Thoracic aorta (tissue), 2 donors: ENCODE results near the gene FGF9. TPM values are rescaled to one million over a fixed set of nuclear protein-coding genes. Genes with fewer than 3 reads are reported as not detected.

ENCODE experiments used
- ATAC-seq: fragments of 150-250 bp; one replicate; pipeline ENCODE4 v1.8.0; 2017; ENCODE audit warnings: low read depth; ENCODE audit not compliant: insufficient number of reproducible peaks, low FRiP score
- DNase-seq: peaks from one replicate; pipeline ENCODE4 v3.0.0-alpha.2; 2020; ENCODE audit warnings: low spot score
- H3K27ac ChIP-seq, 2 donors: fragments of 200-600 bp; sonication (generic); 1 replicate in 1 of 2; 2 replicates in 1 of 2; pipeline ENCODE4 v1.5.1; 2016; ENCODE audit warnings: mild to moderate bottlenecking in 2 of 2, moderate library complexity in 2 of 2
- H3K27me3 ChIP-seq: fragments of 200-600 bp; sonication (generic); replicated peaks from 2 replicates; pipeline ENCODE4 v1.6.0; 2016; ENCODE audit warnings: mild to moderate bottlenecking; ENCODE audit not compliant: insufficient read depth
- H3K36me3 ChIP-seq: fragments of 200-600 bp; sonication (generic); one replicate; pipeline ENCODE4 v1.5.1; 2016
- H3K4me1 ChIP-seq, 2 donors: fragments of 200-600 bp; sonication (generic); 1 replicate in 1 of 2; 2 replicates in 1 of 2; pipeline versions ENCODE4 v1.5.1 to v1.6.0; 2016; ENCODE audit warnings: low read depth in 2 of 2, mild to moderate bottlenecking in 1 of 2; ENCODE audit not compliant: control insufficient read depth in 1 of 2
- H3K4me3 ChIP-seq: fragments of 200-600 bp; sonication (generic); 2 replicates; pipeline ENCODE4 v1.5.1; 2016; ENCODE audit warnings: mild to moderate bottlenecking
- H3K9me3 ChIP-seq: fragments of 200-600 bp; sonication (generic); 2 replicates; pipeline ENCODE4 v1.5.1; 2016
- total RNA-seq, 2 donors: library from RNA; depleted of rRNA; stranded (reverse); fragments of >200 nt; gene quantifications; one replicate each; pipeline versions ENCODE4 v1.1.0 to v1.2.3, GENCODE V29; 2016
- TF ChIP-seq, protein P1 (sequence below): fragments of 200-600 bp; sonication (generic); IDR thresholded peaks from one replicate; pipeline ENCODE4 v1.5.1; 2019; ENCODE audit warnings: antibody characterized with exemption

The FGF9 gene
- total RNA-seq, 2 donors from 2014 or later: 0.27 TPM; not detected in 1

DNA sequence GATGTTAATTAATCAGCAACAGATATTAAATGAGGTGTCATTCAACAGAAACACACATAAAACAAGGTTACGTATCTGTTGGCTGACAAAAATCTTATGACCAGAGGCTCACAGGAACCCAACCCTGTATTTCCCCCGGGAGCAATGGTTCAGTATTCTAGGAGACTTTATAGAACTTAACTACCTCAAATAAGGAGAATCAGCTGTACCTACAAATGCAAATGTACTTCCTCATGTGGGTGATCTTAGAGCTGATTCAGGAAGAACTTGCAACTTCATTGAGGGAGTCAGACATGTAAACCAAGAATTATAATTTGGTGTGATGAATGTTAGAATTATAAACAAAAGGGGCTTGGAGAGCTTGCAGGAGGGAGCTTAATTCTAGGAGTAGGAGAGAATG is 20.1 kb downstream of the FGF9 start:
- H3K36me3 ChIP-seq: no peaks in the 10 kb centered on the region
- DNase-seq (no peak), ATAC-seq (no peak)
- TF ChIP-seq, protein P1, sequence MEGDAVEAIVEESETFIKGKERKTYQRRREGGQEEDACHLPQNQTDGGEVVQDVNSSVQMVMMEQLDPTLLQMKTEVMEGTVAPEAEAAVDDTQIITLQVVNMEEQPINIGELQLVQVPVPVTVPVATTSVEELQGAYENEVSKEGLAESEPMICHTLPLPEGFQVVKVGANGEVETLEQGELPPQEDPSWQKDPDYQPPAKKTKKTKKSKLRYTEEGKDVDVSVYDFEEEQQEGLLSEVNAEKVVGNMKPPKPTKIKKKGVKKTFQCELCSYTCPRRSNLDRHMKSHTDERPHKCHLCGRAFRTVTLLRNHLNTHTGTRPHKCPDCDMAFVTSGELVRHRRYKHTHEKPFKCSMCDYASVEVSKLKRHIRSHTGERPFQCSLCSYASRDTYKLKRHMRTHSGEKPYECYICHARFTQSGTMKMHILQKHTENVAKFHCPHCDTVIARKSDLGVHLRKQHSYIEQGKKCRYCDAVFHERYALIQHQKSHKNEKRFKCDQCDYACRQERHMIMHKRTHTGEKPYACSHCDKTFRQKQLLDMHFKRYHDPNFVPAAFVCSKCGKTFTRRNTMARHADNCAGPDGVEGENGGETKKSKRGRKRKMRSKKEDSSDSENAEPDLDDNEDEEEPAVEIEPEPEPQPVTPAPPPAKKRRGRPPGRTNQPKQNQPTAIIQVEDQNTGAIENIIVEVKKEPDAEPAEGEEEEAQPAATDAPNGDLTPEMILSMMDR: no peak
- H3K9me3 ChIP-seq: no peaks in the 10 kb centered on the region
- no peak overlapping the region for H3K4me3 ChIP-seq
- H3K27me3 ChIP-seq: no peaks in the 10 kb centered on the region
- H3K4me1 ChIP-seq: no peaks in the 10 kb centered on the region
- H3K27ac ChIP-seq: no peak overlapping the region

DNA sequence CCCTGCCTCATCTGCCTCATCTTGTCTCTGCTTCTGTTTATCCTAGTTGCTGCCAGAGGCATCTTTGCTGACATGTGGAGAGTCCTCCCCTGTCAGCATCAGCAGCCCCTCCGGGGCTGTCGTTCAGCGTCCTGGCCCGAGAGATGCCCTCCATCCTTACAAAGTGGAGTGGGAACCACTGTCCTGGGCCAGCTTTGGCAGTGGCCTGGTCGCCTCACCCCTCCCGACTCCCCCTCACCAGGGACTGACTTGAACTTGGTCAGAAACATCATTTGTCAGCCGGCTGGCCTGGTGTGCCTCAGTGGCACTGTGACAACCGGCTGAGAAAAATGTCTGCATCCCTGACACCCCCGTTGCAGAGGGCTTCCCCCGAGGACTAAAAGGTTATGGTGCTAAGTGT is 20.6 kb downstream of the FGF9 start:
- no peak for DNase-seq
- no peaks in the 10 kb centered on the region for H3K36me3 ChIP-seq
- no peaks in the 10 kb centered on the region for H3K4me1 ChIP-seq
- no peak for ATAC-seq
- H3K4me3 ChIP-seq: no peak overlapping the region
- TF ChIP-seq, protein P1: no peak
- no peak overlapping the region for H3K27ac ChIP-seq
- no peaks in the 10 kb centered on the region for H3K9me3 ChIP-seq
- no peaks in the 10 kb centered on the region for H3K27me3 ChIP-seq

DNA sequence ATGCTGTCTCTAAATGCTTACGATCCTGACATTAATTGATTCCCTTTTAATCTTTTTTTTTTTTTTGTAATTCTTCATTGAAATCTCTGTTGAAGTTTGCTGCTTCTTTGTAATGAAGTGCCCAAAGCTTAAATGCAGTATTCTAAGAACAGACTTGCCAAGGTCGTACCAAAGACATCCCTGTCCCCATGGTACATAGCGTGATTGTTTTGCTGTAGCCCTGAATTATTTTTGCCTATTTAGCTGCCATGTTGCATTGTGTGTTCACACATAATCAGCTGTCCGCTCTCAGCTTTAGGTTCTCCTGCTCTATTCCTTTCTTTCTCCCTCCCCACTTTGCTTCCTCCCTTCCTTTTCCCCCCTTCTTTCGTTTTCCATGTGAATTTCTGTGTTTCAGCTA is 21.1 kb downstream of the FGF9 start:
- no peak for ATAC-seq
- H3K9me3 ChIP-seq: no peaks in the 10 kb centered on the region
- no peaks in the 10 kb centered on the region for H3K36me3 ChIP-seq
- H3K4me1 ChIP-seq: no peaks in the 10 kb centered on the region
- H3K27me3 ChIP-seq: no peaks in the 10 kb centered on the region
- no peak for DNase-seq
- no peak overlapping the region for H3K4me3 ChIP-seq
- TF ChIP-seq, protein P1: no peak
- no peak overlapping the region for H3K27ac ChIP-seq

DNA sequence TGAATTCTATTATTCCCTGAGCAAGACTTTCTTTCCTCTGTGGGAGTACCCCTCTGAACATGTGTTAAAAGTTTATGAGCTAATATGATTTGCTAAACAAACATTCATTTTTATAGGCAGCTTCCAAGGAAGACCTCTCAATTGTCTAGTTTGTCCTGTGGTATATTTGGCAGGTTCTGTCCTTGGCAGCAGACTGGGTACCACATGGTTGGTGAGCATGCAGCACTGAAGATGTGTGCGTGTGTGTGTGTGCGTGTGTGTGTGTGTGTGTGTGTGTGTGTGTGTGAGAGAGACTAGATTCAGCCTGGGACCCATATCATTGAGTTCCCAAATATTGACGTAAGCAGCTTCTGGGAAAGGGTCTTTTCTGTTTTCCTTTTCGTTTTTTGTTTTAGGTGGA is 24.0 kb downstream of the FGF9 start:
- H3K4me1 ChIP-seq: no peaks in the 10 kb centered on the region
- H3K36me3 ChIP-seq: no peaks in the 10 kb centered on the region
- DNase-seq (no peak), ATAC-seq (no peak)
- H3K4me3 ChIP-seq: no peak overlapping the region
- H3K9me3 ChIP-seq: no peaks in the 10 kb centered on the region
- no peak overlapping the region for H3K27ac ChIP-seq
- TF ChIP-seq, protein P1: no peak
- no peaks in the 10 kb centered on the region for H3K27me3 ChIP-seq

DNA sequence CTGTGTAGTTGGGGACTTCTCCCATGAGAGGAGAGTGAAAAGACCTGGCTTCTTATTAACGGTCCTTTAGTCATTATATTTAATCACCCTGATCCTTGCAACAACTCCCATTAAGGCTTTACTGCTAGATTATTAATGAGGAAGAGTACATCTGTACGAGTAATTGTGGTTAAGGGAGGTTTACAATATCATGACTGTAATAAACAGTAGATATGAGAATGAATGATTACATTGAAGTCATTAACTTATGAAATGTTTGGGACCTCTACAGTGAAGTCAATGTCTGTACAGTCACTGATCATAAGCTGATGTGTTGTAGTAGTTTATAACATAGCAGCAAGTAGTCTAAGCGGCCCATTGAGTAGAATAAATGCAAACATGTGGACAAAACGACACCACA is 24.7 kb downstream of the FGF9 start:
- no peak for ATAC-seq
- no peak for DNase-seq
- Histone ChIP-seq H3K36me3 (no peaks in the 10 kb centered on the region), H3K9me3 (no peaks in the 10 kb centered on the region), H3K4me3 (no peak overlapping the region), H3K27ac (no peak overlapping the region), H3K4me1 (no peaks in the 10 kb centered on the region), H3K27me3 (no peaks in the 10 kb centered on the region)
- TF ChIP-seq, protein P1: no peak
